K562 (cell line): ENCODE measurements around the gene CCDC141. TPM values are rescaled to one million over a fixed set of nuclear protein-coding genes. Genes with fewer than 3 reads are reported as not detected.

ENCODE experiments used
- ATAC-seq: fragments of 200-7000 bp; cut with Tn5 transposase; 3 replicates; pipeline ENCODE4 v1.9.1; 2020; ENCODE audit warnings: moderate library complexity
- BruUV-seq: library from RNA; stranded (reverse); fragments of 400-500 nt; replicated peaks from 2 replicates; lab custom pipeline; 2021; lab: Mats Ljungman, UMichigan
- CTCF ChIA-PET: fragments of 300-600 bp; formaldehyde crosslinking; extraction: SDS; loops from one replicate; lab custom pipeline; 2021; ENCODE audit warnings: low intra/inter-chr PET ratio; lab: Yijun Ruan, JAX
- POLR2A ChIA-PET: fragments of 300-600, 350-650 bp; sonication (Branson Sonifier 250); formaldehyde crosslinking; extraction: SDS; loops from one replicate; lab custom pipeline; 2021; ENCODE audit warnings: antibody characterized with exemption, inconsistent platforms; lab: Yijun Ruan, JAX
- DNase-seq, 4 experiments: peaks; one replicate each; pipeline versions ENCODE4 v3.0.0 to v3.0.0-alpha.2; 2011 to 2018; ENCODE audit warnings: low spot score in 3 of 4, mixed read lengths in 3 of 4; ENCODE audit errors: extremely low read depth in 1 of 4
- FAIRE-seq: peaks from 2 replicates; lab custom pipeline; 2011; peaks lifted over from hg19 to GRCh38; lab: Jason Lieb, UNC
- H2AFZ ChIP-seq: 2 replicates; pipeline ENCODE4 v1.6.0; 2011; ENCODE audit warnings: low read depth, low read length, control low read depth, inconsistent platforms
- H3K27ac ChIP-seq: fragments of 200-600 bp; 3 replicates; pipeline ENCODE4 v1.8.0; 2011; ENCODE audit warnings: low read depth, mild to moderate bottlenecking, control low read depth, inconsistent platforms, low read length, moderate library complexity, mixed read lengths; ENCODE audit errors: extremely low read depth
- H3K27me3 ChIP-seq, 2 experiments: fragments of 300-600 bp in 1 of 2; 2 replicates in 1 of 2; 3 replicates in 1 of 2; pipeline versions ENCODE4 v1.6.0 to v1.8.0; 2011; ENCODE audit warnings: inconsistent platforms in 2 of 2, low read length in 2 of 2, mild to moderate bottlenecking in 1 of 2, mixed read lengths in 1 of 2, moderate library complexity in 1 of 2; ENCODE audit not compliant: control insufficient read depth in 2 of 2, insufficient read depth in 2 of 2
- H3K36me3 ChIP-seq: fragments of 300-600 bp; 3 replicates; pipeline ENCODE4 v1.8.0; 2011; ENCODE audit warnings: mild to moderate bottlenecking, low read length, inconsistent platforms; ENCODE audit not compliant: control insufficient read depth, insufficient read depth
- H3K4me1 ChIP-seq, 2 experiments: fragments of 200-600 bp in 1 of 2; replicated peaks in 1 of 2; 2 replicates in 1 of 2; 3 replicates in 1 of 2; pipeline versions ENCODE4 v1.5.1 to v1.8.0; 2011; ENCODE audit warnings: inconsistent platforms in 2 of 2, low read length in 2 of 2, mild to moderate bottlenecking in 1 of 2, mixed read lengths in 1 of 2, moderate library complexity in 1 of 2; ENCODE audit not compliant: control insufficient read depth in 2 of 2, insufficient read depth in 2 of 2
- H3K4me2 ChIP-seq: 2 replicates; pipeline ENCODE4 v1.6.1; 2011; ENCODE audit warnings: low read length, control low read depth, inconsistent platforms, mixed read lengths; ENCODE audit not compliant: insufficient read depth
- H3K4me3 ChIP-seq: fragments of 200-600 bp; sonication (generic), shearing (Covaris generic); 2 replicates; pipeline ENCODE4 v1.5.1; 2016; ENCODE audit warnings: control low read depth, inconsistent platforms
- H3K79me2 ChIP-seq: fragments of 200-600 bp; 3 replicates; pipeline ENCODE4 v1.8.0; 2011; ENCODE audit warnings: low read length, inconsistent platforms; ENCODE audit not compliant: control insufficient read depth, insufficient read depth
- H3K9ac ChIP-seq, 2 experiments: 2 replicates each; pipeline versions ENCODE4 v1.6.0 to v1.6.1; 2011; ENCODE audit warnings: low read depth in 2 of 2, low read length in 2 of 2, control low read depth in 1 of 2, inconsistent platforms in 1 of 2, mild to moderate bottlenecking in 1 of 2, mixed read lengths in 1 of 2; ENCODE audit not compliant: insufficient read depth in 1 of 2
- H3K9me1 ChIP-seq: one replicate; pipeline ENCODE4 v1.6.0; 2011; ENCODE audit warnings: inconsistent platforms, mild to moderate bottlenecking, low read length, moderate library complexity; ENCODE audit not compliant: control insufficient read depth, insufficient read depth
- H3K9me3 ChIP-seq: replicated peaks from 2 replicates; pipeline ENCODE4 v1.5.1; 2011; ENCODE audit warnings: low read depth, low read length, inconsistent platforms; ENCODE audit not compliant: control insufficient read depth, insufficient read depth
- H4K20me1 ChIP-seq: replicated peaks from 2 replicates; pipeline ENCODE4 v1.6.1; 2011; ENCODE audit warnings: low read length, inconsistent platforms, mixed read lengths; ENCODE audit not compliant: control insufficient read depth, insufficient read depth
- BCOR ChIP-seq: fragments of 450-650 bp; IDR thresholded peaks from 2 replicates; pipeline ENCODE4 v1.6.1; 2016
- CBX2 ChIP-seq: fragments of 200-600 bp; sonication (generic); IDR thresholded peaks from one replicate; pipeline ENCODE4 v1.6.1; 2012; ENCODE audit warnings: mild to moderate bottlenecking, low read length, inconsistent platforms; ENCODE audit not compliant: insufficient read depth, poor library complexity, severe bottlenecking
- DEAF1 ChIP-seq: fragments of 450-650 bp; formaldehyde crosslinking; IDR thresholded peaks from 2 replicates; pipeline ENCODE4 v1.4.0; 2020; ENCODE audit warnings: mild to moderate bottlenecking, moderate library complexity
- NFXL1 ChIP-seq: fragments of 450-650 bp; formaldehyde crosslinking; IDR thresholded peaks from 2 replicates; pipeline ENCODE4 v1.4.0; 2021; ENCODE audit warnings: mild to moderate bottlenecking
- RBM25 ChIP-seq: fragments of 200-400 bp; formaldehyde crosslinking; IDR thresholded peaks from 2 replicates; pipeline ENCODE4 v1.6.1; 2018; ENCODE audit warnings: low read length, low read depth, moderate library complexity; ENCODE audit not compliant: severe bottlenecking
- SMC3 ChIP-seq: conservative IDR thresholded peaks from 2 replicates; pipeline ENCODE4 v1.6.1; 2011; ENCODE audit warnings: low read depth, low read length, improper control_type of control experiment; ENCODE audit not compliant: insufficient read depth
- WGBS: fragments of 100-300 bp; shearing (Covaris generic); methylation state at CpG from one replicate; pipeline ENCODE4 v1.1.6; 2016; ENCODE audit warnings: low coverage, mixed read lengths; ENCODE audit not compliant: insufficient coverage; ENCODE audit errors: missing lambda C conversion rate; 5-methylcytosine and 5-hydroxymethylcytosine counted together
- in situ Hi-C: fragments of 300-500 bp; cut with MboI; formaldehyde crosslinking; loops from 4 replicates; pipeline ENCODE4 v1.15.0; 2018; ENCODE audit warnings: inconsistent platforms, mixed read lengths
- intact Hi-C: fragments of 100-400 bp; cut with micrococcal nuclease; formaldehyde crosslinking; loops from 2 replicates; pipeline ENCODE4 v1.14.2; 2022
- polyA plus RNA-seq, 8 experiments: library from polyadenylated mRNA; depleted of rRNA in 4 of 8; stranded (reverse) in 5 of 8; unstranded in 3 of 8; fragments of >200 nt; fragmentation: Nextera tagmentation in 2 of 8; fragmentation: Illumina TruSeq in 1 of 8; extraction: Ambion mirVana in 2 of 8; extraction: Trizol in 1 of 8; gene quantifications; 2 replicates each; pipeline versions ENCODE4 v1.2.1 to v1.2.3, GENCODE V29; 2011 to 2014; ENCODE audit warnings: inconsistent platforms in 1 of 8, missing spikeins in 1 of 8
- total RNA-seq, 7 experiments: library from RNA; depleted of rRNA in 6 of 7; stranded (reverse); fragments of >200 nt in 6 of 7; fragmentation: Illumina TruSeq in 2 of 7; extraction: Trizol in 2 of 7; gene quantifications; 2 replicates each; pipeline versions ENCODE4 v1.2.1 to v1.2.3, GENCODE V29; 2011 to 2021; ENCODE audit warnings: low replicate concordance in 1 of 7
- TF ChIP-seq, protein P1 (sequence below), 2 experiments: fragments of 450-650 bp; formaldehyde crosslinking in 1 of 2; IDR thresholded peaks; 2 replicates each; pipeline versions ENCODE4 v1.4.0 to v1.6.1; 2014 to 2020; ENCODE audit warnings: mild to moderate bottlenecking in 2 of 2, borderline replicate concordance in 1 of 2, low read depth in 1 of 2
- TF ChIP-seq, protein P2 (sequence below), 3 experiments: IDR thresholded peaks in 2 of 3; conservative IDR thresholded peaks in 1 of 3; 2 replicates each; pipeline ENCODE4 v1.5.1; 2011 to 2012; ENCODE audit warnings: low read length in 3 of 3, mild to moderate bottlenecking in 3 of 3, control low read depth in 2 of 3, improper control_type of control experiment in 1 of 3, inconsistent platforms in 1 of 3, low read depth in 1 of 3, mixed read lengths in 1 of 3, moderate library complexity in 1 of 3; ENCODE audit not compliant: insufficient read depth in 2 of 3

The CCDC141 gene
- total and polyA plus RNA-seq, 9 of the 15 experiments (the other 6 are each of a cell fraction or from before 2014, with no cell fraction given) = 0.09 TPM; not detected in 8

DNA sequence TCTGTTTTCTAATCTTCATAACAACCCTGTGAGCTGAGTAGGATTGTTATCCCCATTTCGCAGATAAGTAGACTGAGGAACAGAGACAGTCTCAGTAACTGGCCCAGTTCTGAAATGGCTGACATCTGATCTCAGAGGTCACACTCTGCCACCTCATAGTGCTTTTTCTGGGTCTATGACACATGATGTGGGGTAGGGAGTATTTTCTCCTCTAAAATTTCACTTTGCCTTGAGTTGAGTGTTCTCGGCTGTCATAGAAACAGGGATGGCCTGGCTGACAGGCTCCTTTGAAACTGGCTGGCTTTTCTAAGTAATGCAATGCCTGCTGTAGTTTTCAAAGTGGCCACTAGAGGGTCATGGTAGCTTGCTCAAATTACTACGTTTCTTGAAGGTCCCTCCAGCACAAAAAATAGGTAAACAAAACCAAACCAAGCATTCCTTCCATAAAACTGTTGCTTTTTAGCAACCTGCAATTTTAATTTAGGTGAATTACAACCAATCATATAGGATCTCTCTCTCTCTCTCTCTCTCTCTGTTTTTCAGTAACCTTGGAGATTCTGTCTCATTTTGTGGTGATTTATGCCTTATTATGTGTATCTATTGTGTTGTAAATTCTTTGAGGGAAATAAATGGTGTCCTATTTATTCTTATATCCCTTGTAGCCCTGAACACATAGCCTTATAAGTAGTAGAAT lies 158.5 kb downstream of the CCDC141 start:
- H3K36me3 ChIP-seq = no peaks in the 10 kb centered on the region
- TF ChIP-seq NFXL1 = 0 out of 2 replicates have a peak, but pooled peaks have one; percentile 8
- TF ChIP-seq BCOR = peak; percentile 66; the same call in 1 of the 2 replicates
- TF ChIP-seq, protein P1, sequence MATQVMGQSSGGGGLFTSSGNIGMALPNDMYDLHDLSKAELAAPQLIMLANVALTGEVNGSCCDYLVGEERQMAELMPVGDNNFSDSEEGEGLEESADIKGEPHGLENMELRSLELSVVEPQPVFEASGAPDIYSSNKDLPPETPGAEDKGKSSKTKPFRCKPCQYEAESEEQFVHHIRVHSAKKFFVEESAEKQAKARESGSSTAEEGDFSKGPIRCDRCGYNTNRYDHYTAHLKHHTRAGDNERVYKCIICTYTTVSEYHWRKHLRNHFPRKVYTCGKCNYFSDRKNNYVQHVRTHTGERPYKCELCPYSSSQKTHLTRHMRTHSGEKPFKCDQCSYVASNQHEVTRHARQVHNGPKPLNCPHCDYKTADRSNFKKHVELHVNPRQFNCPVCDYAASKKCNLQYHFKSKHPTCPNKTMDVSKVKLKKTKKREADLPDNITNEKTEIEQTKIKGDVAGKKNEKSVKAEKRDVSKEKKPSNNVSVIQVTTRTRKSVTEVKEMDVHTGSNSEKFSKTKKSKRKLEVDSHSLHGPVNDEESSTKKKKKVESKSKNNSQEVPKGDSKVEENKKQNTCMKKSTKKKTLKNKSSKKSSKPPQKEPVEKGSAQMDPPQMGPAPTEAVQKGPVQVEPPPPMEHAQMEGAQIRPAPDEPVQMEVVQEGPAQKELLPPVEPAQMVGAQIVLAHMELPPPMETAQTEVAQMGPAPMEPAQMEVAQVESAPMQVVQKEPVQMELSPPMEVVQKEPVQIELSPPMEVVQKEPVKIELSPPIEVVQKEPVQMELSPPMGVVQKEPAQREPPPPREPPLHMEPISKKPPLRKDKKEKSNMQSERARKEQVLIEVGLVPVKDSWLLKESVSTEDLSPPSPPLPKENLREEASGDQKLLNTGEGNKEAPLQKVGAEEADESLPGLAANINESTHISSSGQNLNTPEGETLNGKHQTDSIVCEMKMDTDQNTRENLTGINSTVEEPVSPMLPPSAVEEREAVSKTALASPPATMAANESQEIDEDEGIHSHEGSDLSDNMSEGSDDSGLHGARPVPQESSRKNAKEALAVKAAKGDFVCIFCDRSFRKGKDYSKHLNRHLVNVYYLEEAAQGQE (IDR thresholded peaks at IDR 0.05; ENCODE audit: borderline replicate concordance) = 0 out of 2 replicates have a peak, but pooled peaks have one; percentile 31
- TF ChIP-seq, protein P1 (CRISPR knock-in tag; IDR thresholded peaks at IDR 0.05; ENCODE audit: low read depth) = no peak
- TF ChIP-seq DEAF1 (CRISPR knock-in tag) = peak; percentile 69
- TF ChIP-seq RBM25 = peak; percentile 62
- TF ChIP-seq, protein P2, sequence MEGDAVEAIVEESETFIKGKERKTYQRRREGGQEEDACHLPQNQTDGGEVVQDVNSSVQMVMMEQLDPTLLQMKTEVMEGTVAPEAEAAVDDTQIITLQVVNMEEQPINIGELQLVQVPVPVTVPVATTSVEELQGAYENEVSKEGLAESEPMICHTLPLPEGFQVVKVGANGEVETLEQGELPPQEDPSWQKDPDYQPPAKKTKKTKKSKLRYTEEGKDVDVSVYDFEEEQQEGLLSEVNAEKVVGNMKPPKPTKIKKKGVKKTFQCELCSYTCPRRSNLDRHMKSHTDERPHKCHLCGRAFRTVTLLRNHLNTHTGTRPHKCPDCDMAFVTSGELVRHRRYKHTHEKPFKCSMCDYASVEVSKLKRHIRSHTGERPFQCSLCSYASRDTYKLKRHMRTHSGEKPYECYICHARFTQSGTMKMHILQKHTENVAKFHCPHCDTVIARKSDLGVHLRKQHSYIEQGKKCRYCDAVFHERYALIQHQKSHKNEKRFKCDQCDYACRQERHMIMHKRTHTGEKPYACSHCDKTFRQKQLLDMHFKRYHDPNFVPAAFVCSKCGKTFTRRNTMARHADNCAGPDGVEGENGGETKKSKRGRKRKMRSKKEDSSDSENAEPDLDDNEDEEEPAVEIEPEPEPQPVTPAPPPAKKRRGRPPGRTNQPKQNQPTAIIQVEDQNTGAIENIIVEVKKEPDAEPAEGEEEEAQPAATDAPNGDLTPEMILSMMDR (IDR thresholded peaks at IDR 0.05 in 2 of 3, conservative IDR thresholded peaks at IDR 0.05 in 1 of 3; ENCODE audit: insufficient read depth in 2 of 3, low read depth in 1 of 3, low read length in 3 of 3) = peak; percentile 71 to 89 (median 84)
- TF ChIP-seq SMC3 = 0 out of 2 replicates have a peak, but pooled peaks have one; percentile 28
- TF ChIP-seq CBX2 = no peak

More for the DNA sequence above, 158.5 kb downstream of the CCDC141 start:
- in situ Hi-C loops = no loop called here
- Histone ChIP-seq H3K4me2 (no peak overlapping the region), H3K9me3 (no peaks in the 10 kb centered on the region), H2AFZ (no peak overlapping the region), H4K20me1 (no peaks in the 10 kb centered on the region; the same call in 1 of the 2 replicates), H3K9me1 (no peaks in the 10 kb centered on the region), H3K4me3 (no peak overlapping the region), H3K27me3 (no peaks in the 10 kb centered on the region), H3K4me1 (no peaks in the 10 kb centered on the region), H3K79me2 (no peaks in the 10 kb centered on the region), H3K9ac (no peak overlapping the region), H3K27ac (no peak overlapping the region)
- CTCF ChIA-PET = interaction anchor here (1.0 to 1.5 kb wide), 4 partner anchors 22 to 860 kb away, joined by 3 to 5 read pairs (median 4); no protein-coding TSS in a partner anchor
- 2% methylated on average over 3 of the region's 3 CpGs for WGBS
- intact Hi-C loops = loop anchor here (2.0 to 5.0 kb wide), 3 partner anchors 129 to 861 kb away; no protein-coding TSS in a partner anchor
- ATAC-seq (peak; percentile 95), FAIRE-seq (peak; percentile 77), DNase-seq (peak; percentile 43 to 73 (median 71))
- POLR2A ChIA-PET = interaction anchor here (1.0 kb wide), 1 partner anchor 12 kb away, joined by 3 read pairs; no protein-coding TSS in a partner anchor
- BruUV-seq = no TSS peak
